ENCODE measurements around the gene RPL18. TPM values are rescaled to one million over a fixed set of nuclear protein-coding genes. Genes with fewer than 3 reads are reported as not detected.

The RPL18 gene
- total and polyA plus RNA-seq, 9 of the 15 experiments (the other 6 are each of a cell fraction or from before 2014, with no cell fraction given), result 312 to 2,635 (median 1,653) TPM

DNA sequence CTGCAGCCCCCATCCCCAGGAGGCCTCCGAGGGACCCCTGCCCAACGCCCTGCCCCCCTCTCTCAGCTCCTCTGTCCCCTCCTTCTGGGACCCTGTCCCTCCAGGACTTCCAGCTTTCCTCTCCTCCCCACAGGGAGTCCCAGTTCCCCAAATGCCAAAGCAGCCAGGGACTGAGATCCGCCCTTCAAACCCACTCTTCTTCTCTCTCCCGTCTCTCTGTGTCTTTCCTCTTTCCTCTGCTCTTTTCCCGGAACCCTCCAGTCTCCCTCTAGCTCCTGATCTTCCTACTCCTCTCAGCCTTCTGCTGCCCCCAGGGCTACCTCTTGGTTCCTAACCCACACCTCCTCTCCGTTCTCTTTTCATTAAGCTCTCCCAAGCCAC is 26.6 kb upstream of the RPL18 start (continued):
- TF ChIP-seq, protein P1, sequence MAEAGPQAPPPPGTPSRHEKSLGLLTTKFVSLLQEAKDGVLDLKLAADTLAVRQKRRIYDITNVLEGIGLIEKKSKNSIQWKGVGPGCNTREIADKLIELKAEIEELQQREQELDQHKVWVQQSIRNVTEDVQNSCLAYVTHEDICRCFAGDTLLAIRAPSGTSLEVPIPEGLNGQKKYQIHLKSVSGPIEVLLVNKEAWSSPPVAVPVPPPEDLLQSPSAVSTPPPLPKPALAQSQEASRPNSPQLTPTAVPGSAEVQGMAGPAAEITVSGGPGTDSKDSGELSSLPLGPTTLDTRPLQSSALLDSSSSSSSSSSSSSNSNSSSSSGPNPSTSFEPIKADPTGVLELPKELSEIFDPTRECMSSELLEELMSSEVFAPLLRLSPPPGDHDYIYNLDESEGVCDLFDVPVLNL (CRISPR knock-in tag; IDR thresholded peaks at IDR 0.05; ENCODE audit: low read depth), result no peak
- no peak for TF ChIP-seq TCFL5 (CRISPR knock-in tag; conservative IDR thresholded peaks at IDR 0.05)
- TF ChIP-seq POLR2G (IDR thresholded peaks at IDR 0.05; ENCODE audit: low read depth, low read length), result no peak
- no peak for TF ChIP-seq KLF10 (CRISPR knock-in tag; IDR thresholded peaks at IDR 0.05)
- TF ChIP-seq ZNF311 (CRISPR knock-in tag; IDR thresholded peaks at IDR 0.05), result no peak
- no peak for TF ChIP-seq DDX20 (tag; IDR thresholded peaks at IDR 0.05; ENCODE audit: low read depth)
- TF ChIP-seq, protein P2, sequence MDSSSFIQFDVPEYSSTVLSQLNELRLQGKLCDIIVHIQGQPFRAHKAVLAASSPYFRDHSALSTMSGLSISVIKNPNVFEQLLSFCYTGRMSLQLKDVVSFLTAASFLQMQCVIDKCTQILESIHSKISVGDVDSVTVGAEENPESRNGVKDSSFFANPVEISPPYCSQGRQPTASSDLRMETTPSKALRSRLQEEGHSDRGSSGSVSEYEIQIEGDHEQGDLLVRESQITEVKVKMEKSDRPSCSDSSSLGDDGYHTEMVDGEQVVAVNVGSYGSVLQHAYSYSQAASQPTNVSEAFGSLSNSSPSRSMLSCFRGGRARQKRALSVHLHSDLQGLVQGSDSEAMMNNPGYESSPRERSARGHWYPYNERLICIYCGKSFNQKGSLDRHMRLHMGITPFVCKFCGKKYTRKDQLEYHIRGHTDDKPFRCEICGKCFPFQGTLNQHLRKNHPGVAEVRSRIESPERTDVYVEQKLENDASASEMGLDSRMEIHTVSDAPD (CRISPR knock-in tag; IDR thresholded peaks at IDR 0.05), result no peak
- no peak for TF ChIP-seq ZNF696 (CRISPR knock-in tag; conservative IDR thresholded peaks at IDR 0.05)
- peak; percentile 54; the same call in 1 of the 2 replicates for TF ChIP-seq TAF7 (tag; IDR thresholded peaks at IDR 0.05)
- 0 out of 2 replicates have a peak, but pooled peaks have one; percentile 62 for TF ChIP-seq ELF4 (CRISPR knock-in tag; IDR thresholded peaks at IDR 0.05)
- TF ChIP-seq, protein P3, sequence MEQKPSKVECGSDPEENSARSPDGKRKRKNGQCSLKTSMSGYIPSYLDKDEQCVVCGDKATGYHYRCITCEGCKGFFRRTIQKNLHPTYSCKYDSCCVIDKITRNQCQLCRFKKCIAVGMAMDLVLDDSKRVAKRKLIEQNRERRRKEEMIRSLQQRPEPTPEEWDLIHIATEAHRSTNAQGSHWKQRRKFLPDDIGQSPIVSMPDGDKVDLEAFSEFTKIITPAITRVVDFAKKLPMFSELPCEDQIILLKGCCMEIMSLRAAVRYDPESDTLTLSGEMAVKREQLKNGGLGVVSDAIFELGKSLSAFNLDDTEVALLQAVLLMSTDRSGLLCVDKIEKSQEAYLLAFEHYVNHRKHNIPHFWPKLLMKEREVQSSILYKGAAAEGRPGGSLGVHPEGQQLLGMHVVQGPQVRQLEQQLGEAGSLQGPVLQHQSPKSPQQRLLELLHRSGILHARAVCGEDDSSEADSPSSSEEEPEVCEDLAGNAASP (IDR thresholded peaks at IDR 0.05), result no peak
- TF ChIP-seq ZNF324 (CRISPR knock-in tag; IDR thresholded peaks at IDR 0.05), result no peak
- TF ChIP-seq GABPA (tag; conservative IDR thresholded peaks at IDR 0.05; ENCODE audit: low read depth), result no peak
- TF ChIP-seq GATAD2A (IDR thresholded peaks at IDR 0.05), result no peak
- TF ChIP-seq NRF1 (conservative IDR thresholded peaks at IDR 0.05 in 1 of 2, IDR thresholded peaks at IDR 0.05 in 1 of 2), result no peak
- 0 out of 2 replicates have a peak, but pooled peaks have one; percentile 83 for TF ChIP-seq ZBTB7A (IDR thresholded peaks at IDR 0.05; ENCODE audit: borderline replicate concordance, control insufficient read depth, low read depth, low read length)
- TF ChIP-seq NR1H2 (CRISPR knock-in tag; IDR thresholded peaks at IDR 0.05), result no peak
- no peak for TF ChIP-seq THRAP3 (IDR thresholded peaks at IDR 0.05; ENCODE audit: borderline replicate concordance)
- TF ChIP-seq, protein P4, sequence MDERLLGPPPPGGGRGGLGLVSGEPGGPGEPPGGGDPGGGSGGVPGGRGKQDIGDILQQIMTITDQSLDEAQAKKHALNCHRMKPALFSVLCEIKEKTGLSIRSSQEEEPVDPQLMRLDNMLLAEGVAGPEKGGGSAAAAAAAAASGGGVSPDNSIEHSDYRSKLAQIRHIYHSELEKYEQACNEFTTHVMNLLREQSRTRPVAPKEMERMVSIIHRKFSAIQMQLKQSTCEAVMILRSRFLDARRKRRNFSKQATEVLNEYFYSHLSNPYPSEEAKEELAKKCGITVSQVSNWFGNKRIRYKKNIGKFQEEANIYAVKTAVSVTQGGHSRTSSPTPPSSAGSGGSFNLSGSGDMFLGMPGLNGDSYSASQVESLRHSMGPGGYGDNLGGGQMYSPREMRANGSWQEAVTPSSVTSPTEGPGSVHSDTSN (CRISPR knock-in tag; IDR thresholded peaks at IDR 0.05; ENCODE audit: low read depth), result no peak
- TF ChIP-seq, protein P4 (tag; conservative IDR thresholded peaks at IDR 0.05; ENCODE audit: low read depth), result no peak
- no peak for TF ChIP-seq ZEB2 (IDR thresholded peaks at IDR 0.05)
- no peak for TF ChIP-seq MCM5 (IDR thresholded peaks at IDR 0.05; ENCODE audit: low read depth)
- no peak for TF ChIP-seq POLR2A (conservative IDR thresholded peaks at IDR 0.05)

All from K562 (cell line).